BE2C (cell line): ENCODE measurements around the gene CRHR2.

Source experiments
- DNase-seq: peaks from one replicate; pipeline ENCODE4 v3.0.0-alpha.2; 2020
- H3K27me3 ChIP-seq: fragments of 250-450 bp; sonication (Bioruptor Pico); 2 replicates; pipeline ENCODE4 v1.5.1; 2020; ENCODE audit warnings: mild to moderate bottlenecking
- H3K36me3 ChIP-seq: fragments of 250-450 bp; sonication (Bioruptor Pico); 2 replicates; pipeline ENCODE4 v1.5.1; 2020; ENCODE audit warnings: mild to moderate bottlenecking
- H3K4me1 ChIP-seq: fragments of 250-450 bp; sonication (Bioruptor Pico); 2 replicates; pipeline ENCODE4 v1.5.1; 2020
- H3K4me3 ChIP-seq: 2 replicates; pipeline ENCODE4 v1.5.1; 2011; ENCODE audit warnings: low read depth, low read length
- H3K9me3 ChIP-seq: fragments of 250-450 bp; sonication (Bioruptor Pico); 2 replicates; pipeline ENCODE4 v1.5.1; 2020
- TF ChIP-seq, protein P1 (sequence below): IDR thresholded peaks from 2 replicates; pipeline ENCODE4 v1.5.1; 2012; ENCODE audit warnings: mild to moderate bottlenecking, low read depth, low read length

The CRHR2 gene

DNA sequence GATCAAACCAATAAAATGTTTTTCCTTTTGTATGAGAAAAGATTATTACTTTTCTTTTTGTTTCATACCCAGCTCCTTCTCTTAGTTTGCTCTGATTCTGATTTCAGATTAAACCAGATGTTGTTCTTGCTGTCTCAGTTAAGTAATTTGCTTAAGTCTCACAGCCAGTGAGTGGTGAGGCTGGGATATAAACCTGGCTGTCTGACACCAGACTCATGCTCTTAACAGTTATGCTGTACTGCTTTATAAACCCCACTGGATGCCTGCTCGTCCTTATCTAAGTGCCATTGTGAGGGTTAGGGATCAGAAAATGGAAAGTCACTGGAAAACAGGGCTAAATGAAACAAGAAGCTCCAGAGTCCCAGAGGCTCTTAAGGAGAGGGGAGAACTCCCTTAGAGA is 63.3 kb downstream of the CRHR2 start:
- peaks cover 93% of the 10 kb centered on the region for H3K36me3 ChIP-seq

DNA sequence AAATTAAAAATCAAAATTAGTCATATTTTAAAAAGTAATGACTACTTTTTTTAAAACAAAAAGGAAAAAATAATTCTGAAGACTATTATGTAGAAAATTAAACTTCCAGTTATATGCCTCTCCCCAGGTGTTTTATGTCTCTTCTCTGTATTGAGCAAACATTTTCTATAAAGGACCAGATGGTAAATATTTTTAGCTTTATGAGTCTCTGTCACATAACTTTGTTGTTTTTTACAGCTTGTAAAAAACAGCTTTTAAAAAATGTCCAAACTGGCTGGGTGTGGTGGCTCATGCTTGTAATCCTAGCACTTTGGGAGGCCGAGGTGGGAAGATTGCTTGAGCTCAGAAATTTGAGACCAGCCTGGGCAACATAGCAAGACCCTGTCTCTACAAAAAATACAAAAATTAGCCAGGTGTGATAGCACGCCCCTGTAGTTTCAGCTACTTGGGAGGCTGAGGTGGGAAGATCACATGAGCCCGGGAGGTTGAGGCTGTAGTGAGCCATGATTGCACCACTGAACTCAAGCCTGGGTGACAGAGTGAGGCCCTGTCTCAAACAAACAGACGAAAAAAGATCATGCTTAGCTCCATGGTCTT is 64.1 kb downstream of the CRHR2 start:
- Histone ChIP-seq H3K36me3 (peaks cover 93% of the 10 kb centered on the region), H3K4me3 (no peak overlapping the region), H3K27me3 (no peaks in the 10 kb centered on the region), H3K4me1 (no peaks in the 10 kb centered on the region), H3K9me3 (no peaks in the 10 kb centered on the region)
- TF ChIP-seq, protein P1, sequence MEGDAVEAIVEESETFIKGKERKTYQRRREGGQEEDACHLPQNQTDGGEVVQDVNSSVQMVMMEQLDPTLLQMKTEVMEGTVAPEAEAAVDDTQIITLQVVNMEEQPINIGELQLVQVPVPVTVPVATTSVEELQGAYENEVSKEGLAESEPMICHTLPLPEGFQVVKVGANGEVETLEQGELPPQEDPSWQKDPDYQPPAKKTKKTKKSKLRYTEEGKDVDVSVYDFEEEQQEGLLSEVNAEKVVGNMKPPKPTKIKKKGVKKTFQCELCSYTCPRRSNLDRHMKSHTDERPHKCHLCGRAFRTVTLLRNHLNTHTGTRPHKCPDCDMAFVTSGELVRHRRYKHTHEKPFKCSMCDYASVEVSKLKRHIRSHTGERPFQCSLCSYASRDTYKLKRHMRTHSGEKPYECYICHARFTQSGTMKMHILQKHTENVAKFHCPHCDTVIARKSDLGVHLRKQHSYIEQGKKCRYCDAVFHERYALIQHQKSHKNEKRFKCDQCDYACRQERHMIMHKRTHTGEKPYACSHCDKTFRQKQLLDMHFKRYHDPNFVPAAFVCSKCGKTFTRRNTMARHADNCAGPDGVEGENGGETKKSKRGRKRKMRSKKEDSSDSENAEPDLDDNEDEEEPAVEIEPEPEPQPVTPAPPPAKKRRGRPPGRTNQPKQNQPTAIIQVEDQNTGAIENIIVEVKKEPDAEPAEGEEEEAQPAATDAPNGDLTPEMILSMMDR, result no peak
- no peak for DNase-seq

More for the DNA sequence above, 63.3 kb downstream of the CRHR2 start:
- TF ChIP-seq, protein P1, result no peak
- no peak overlapping the region for H3K4me3 ChIP-seq
- no peak for DNase-seq
- no peaks in the 10 kb centered on the region for H3K27me3 ChIP-seq
- H3K4me1 ChIP-seq, result no peaks in the 10 kb centered on the region
- no peaks in the 10 kb centered on the region for H3K9me3 ChIP-seq

DNA sequence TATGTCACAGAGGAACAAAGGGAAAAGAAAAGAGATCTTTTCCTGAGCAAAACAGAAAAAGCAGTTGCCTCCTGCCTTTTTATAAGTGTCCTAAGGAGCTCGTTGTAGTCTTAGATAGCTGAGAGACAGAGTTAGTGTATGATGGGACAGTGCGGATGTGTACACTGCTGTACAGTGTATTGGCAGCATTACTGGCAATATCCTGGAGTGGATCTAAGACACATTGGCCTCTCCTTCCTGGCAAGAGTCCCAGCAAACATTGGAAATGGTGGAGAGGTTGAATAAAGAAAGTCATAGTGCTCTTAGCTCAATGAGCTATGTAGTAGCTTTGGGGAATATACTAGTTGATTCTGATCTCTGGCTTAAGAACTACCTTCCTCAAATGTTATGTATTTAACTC is 64.9 kb downstream of the CRHR2 start:
- no peaks in the 10 kb centered on the region for H3K27me3 ChIP-seq
- H3K4me3 ChIP-seq, result no peak overlapping the region
- peaks cover 93% of the 10 kb centered on the region for H3K36me3 ChIP-seq
- TF ChIP-seq, protein P1, result no peak
- H3K4me1 ChIP-seq, result no peaks in the 10 kb centered on the region
- DNase-seq, result no peak
- H3K9me3 ChIP-seq, result no peaks in the 10 kb centered on the region

DNA sequence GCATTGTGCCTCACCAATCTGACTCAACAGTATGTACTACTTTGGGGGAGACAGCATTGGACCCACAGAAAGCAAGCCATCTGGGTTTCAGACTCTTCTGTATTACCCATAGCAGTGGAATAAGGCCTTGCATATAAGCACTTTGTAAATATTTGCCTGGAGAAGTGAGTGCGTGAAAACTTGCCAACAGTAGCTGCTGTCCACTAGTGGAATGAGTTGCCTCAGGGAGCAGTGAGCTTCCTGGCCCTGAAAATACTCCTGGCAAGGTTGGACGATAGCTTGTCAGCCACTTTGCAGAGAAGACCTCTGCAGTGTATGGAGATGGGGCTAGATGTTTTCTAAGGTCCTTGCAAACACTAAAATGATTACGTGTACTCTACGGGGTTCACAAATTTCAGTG is 65.9 kb downstream of the CRHR2 start:
- Histone ChIP-seq H3K9me3 (no peaks in the 10 kb centered on the region), H3K4me1 (no peaks in the 10 kb centered on the region), H3K36me3 (peaks cover 92% of the 10 kb centered on the region), H3K4me3 (no peak overlapping the region), H3K27me3 (no peaks in the 10 kb centered on the region)
- TF ChIP-seq, protein P1, result no peak
- DNase-seq, result no peak

DNA sequence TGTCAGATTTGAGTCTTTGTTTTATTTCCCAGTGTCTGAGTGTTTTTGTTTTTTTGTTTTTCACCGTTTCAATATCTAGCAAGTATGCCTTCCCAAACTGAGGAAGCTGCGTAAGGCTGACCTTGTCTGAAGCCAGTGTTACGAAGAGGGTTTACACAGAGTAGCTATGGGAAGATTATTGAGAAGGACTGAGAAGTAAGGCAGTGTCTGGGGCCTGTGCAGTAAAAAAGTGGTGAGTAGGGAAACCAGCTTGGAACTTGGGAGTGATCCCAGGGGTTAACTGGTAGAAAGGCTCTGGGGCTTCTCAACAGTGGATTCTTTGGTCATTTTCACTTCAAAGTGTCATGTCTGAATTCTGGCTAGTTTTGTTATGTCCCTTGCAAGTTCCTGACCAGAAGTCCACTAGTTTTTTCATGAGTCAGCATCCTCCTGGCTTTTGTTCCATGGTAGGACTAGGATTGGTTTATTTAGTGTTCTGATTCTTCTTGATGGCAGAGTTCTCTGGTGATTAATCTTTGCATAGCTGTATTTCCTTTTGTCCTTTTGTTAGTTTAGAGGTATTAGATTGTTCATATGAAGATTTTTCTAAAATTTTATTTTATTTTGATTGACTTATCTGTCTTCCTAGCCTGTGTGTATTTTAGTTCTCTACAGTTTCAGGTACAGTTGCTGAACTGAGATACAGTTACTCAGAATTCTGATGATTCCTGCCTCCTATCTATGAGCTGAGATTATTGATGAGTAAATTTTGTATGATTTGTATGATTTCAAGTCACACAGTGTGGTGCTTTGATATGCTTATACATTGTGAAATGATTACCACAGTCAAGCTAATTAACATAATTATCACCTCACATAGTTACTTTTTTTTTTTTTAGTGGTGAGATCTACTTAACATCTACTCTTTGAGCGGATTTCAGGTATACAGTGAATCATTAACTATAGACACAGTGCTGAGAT is 68.6 kb downstream of the CRHR2 start:
- Histone ChIP-seq H3K27me3 (no peaks in the 10 kb centered on the region), H3K9me3 (no peaks in the 10 kb centered on the region), H3K36me3 (peaks cover 98% of the 10 kb centered on the region), H3K4me1 (no peaks in the 10 kb centered on the region), H3K4me3 (no peak overlapping the region)
- TF ChIP-seq, protein P1, result no peak
- no peak for DNase-seq
